Gastroesophageal sphincter (tissue), 4 donors: ENCODE measurements around the gene DLL1. TPM values are rescaled to one million over a fixed set of nuclear protein-coding genes. Genes with fewer than 3 reads are reported as not detected.
A peak's percentile ranks its signal among the peaks of the same experiment; 100 is the strongest.

Experiments
- ATAC-seq: fragments of 150-250 bp; one replicate; pipeline ENCODE4 v1.9.1; 2016; ENCODE audit warnings: mild to moderate bottlenecking, moderate library complexity
- H3K27ac ChIP-seq, 4 donors: fragments of 200-600 bp; sonication (generic) in 3 of 4; 1 replicate in 3 of 4; 2 replicates in 1 of 4; pipeline ENCODE4 v1.5.1; 2016 to 2019
- H3K27me3 ChIP-seq: fragments of 200-600 bp; sonication (generic); one replicate; pipeline ENCODE4 v1.5.1; 2019
- H3K36me3 ChIP-seq, 2 donors: fragments of 200-600 bp; sonication (generic); one replicate each; pipeline ENCODE4 v1.5.1; 2019; ENCODE audit warnings: control low read depth in 1 of 2
- H3K4me1 ChIP-seq, 3 donors: fragments of 200-600 bp; sonication (generic); 1 replicate in 2 of 3; 2 replicates in 1 of 3; pipeline ENCODE4 v1.5.1; 2016 to 2019; ENCODE audit warnings: control low read depth in 2 of 3
- H3K4me3 ChIP-seq, 2 donors: fragments of 200-600 bp; sonication (generic); one replicate each; pipeline ENCODE4 v1.5.1; 2019; ENCODE audit warnings: mild to moderate bottlenecking in 1 of 2, moderate library complexity in 1 of 2
- H3K9me3 ChIP-seq, 3 donors: fragments of 200-600 bp; sonication (generic); one replicate each; pipeline ENCODE4 v1.5.1; 2017 to 2019; ENCODE audit warnings: control low read depth in 2 of 3
- CTCF ChIP-seq, 4 experiments: fragments of 200-600 bp in 2 of 4; fragments of 450-650 bp in 2 of 4; sonication (generic) in 1 of 4; IDR thresholded peaks; one replicate each; pipeline ENCODE4 v1.5.1; 2017 to 2019; ENCODE audit warnings: antibody characterized with exemption in 4 of 4, mild to moderate bottlenecking in 2 of 4, moderate library complexity in 2 of 4
- EP300 ChIP-seq: sonication (generic); formaldehyde crosslinking; IDR thresholded peaks from one replicate; pipeline ENCODE4 v1.6.1; 2017; ENCODE audit warnings: antibody characterized with exemption, mild to moderate bottlenecking
- POLR2A ChIP-seq, 2 donors: fragments of 450-650 bp; IDR thresholded peaks; one replicate each; pipeline ENCODE4 v1.6.1; 2017; ENCODE audit warnings: antibody characterized with exemption in 2 of 2, mild to moderate bottlenecking in 2 of 2, moderate library complexity in 1 of 2
- POLR2AphosphoS5 ChIP-seq: sonication (generic); formaldehyde crosslinking; IDR thresholded peaks from one replicate; pipeline ENCODE4 v1.6.1; 2017; ENCODE audit warnings: antibody characterized with exemption
- WGBS, 2 donors: methylation state at CpG; one replicate each; pipeline ENCODE4 v1.1.5; 2018; ENCODE audit warnings: low coverage in 1 of 2; 5-methylcytosine and 5-hydroxymethylcytosine counted together
- total RNA-seq, 4 donors: library from RNA; depleted of rRNA; stranded (reverse); fragments of >200 nt; gene quantifications; one replicate each; pipeline ENCODE4 v1.1.0, GENCODE V29; 2016

DLL1 gene
- total RNA-seq, 4 donors from 2014 or later, result 5.3 to 11.8 (median 6.5) TPM

- Histone ChIP-seq H3K27ac (no peak overlapping the region), H3K9me3 (no peaks in the 10 kb centered on the region), H3K4me1 (peaks cover 4 to 81% (median 40%) of the 10 kb centered on the region in 3 donors), H3K36me3 (no peaks in the 10 kb centered on the region), H3K4me3 (peak overlapping the region in 1 of 2 donors; percentile 16), H3K27me3 (peaks cover 99% of the 10 kb centered on the region)
- no peak for TF ChIP-seq EP300
- TF ChIP-seq POLR2A (IDR thresholded peaks at IDR 0.05), result no peak
- no peak for TF ChIP-seq POLR2AphosphoS5
- no peak for TF ChIP-seq CTCF (IDR thresholded peaks at IDR 0.05)
- no peak for ATAC-seq
- WGBS, 2 donors, result 3 to 25% methylated on average over 16 to 23 of the region's 23 CpGs
Observed at GRCh38 chr6:170293341-170294231, 2.7 kb upstream of the DLL1 start.

- H3K27ac ChIP-seq, result peak overlapping the region in 3 of 4 donors; percentile 71 to 79 (median 74)
- peaks cover 0 to 4% of the 10 kb centered on the region in 2 donors for H3K36me3 ChIP-seq
- no peak for ATAC-seq
- no peaks in the 10 kb centered on the region for H3K9me3 ChIP-seq
- H3K4me1 ChIP-seq, result peaks cover 4 to 91% (median 43%) of the 10 kb centered on the region in 3 donors
- TF ChIP-seq CTCF (IDR thresholded peaks at IDR 0.05) (peak in 3 of 4 experiments; percentile 5 to 31 (median 13)), POLR2A (IDR thresholded peaks at IDR 0.05) (no peak), POLR2AphosphoS5 (no peak)
- H3K4me3 ChIP-seq, result peak overlapping the region in 1 of 2 donors; percentile 62
- peaks cover 99% of the 10 kb centered on the region for H3K27me3 ChIP-seq
- WGBS, 2 donors, result 13 to 29% methylated on average over 4 to 6 of the region's 13 CpGs
Observed at GRCh38 chr6:170292407-170293158, 1.7 kb upstream of the DLL1 start.

- Histone ChIP-seq H3K27me3 (peaks cover 99% of the 10 kb centered on the region), H3K4me1 (peaks cover 4 to 91% (median 46%) of the 10 kb centered on the region in 3 donors), H3K4me3 (peak overlapping the region; percentile 62 to 63), H3K9me3 (no peaks in the 10 kb centered on the region), H3K27ac (peak overlapping the region in 3 of 4 donors; percentile 71 to 79 (median 74)), H3K36me3 (peaks cover 0 to 4% of the 10 kb centered on the region in 2 donors)
- TF ChIP-seq EP300, result no peak
- ATAC-seq, result no peak
- 10 to 16% methylated on average over 6 to 11 of the region's 11 CpGs for WGBS, 2 donors
Observed at GRCh38 chr6:170292111-170292406, 1.2 kb upstream of the DLL1 start.

GRCh38 chr6:170291271-170292110 lies 613 bp upstream of the DLL1 start:
- peaks cover 0 to 4% of the 10 kb centered on the region in 2 donors for H3K36me3 ChIP-seq
- ATAC-seq, result peak; percentile 62
- H3K4me1 ChIP-seq, result peaks cover 4 to 91% (median 41%) of the 10 kb centered on the region in 3 donors
- H3K9me3 ChIP-seq, result no peaks in the 10 kb centered on the region
- peak overlapping the region in 3 of 4 donors; percentile 72 to 79 (median 74) for H3K27ac ChIP-seq
- H3K27me3 ChIP-seq, result peaks cover 99% of the 10 kb centered on the region
- peak overlapping the region; percentile 62 to 63 for H3K4me3 ChIP-seq
- TF ChIP-seq POLR2AphosphoS5 (no peak), EP300 (no peak), CTCF (IDR thresholded peaks at IDR 0.05) (peak in 1 of 4 experiments; percentile 6), POLR2A (IDR thresholded peaks at IDR 0.05) (peak in 1 of 2 donors; percentile 23)
- WGBS, 2 donors, result 2 to 12% methylated on average over 6 to 10 of the region's 87 CpGs

- no peaks in the 10 kb centered on the region for H3K9me3 ChIP-seq
- peaks cover 0 to 79% (median 26%) of the 10 kb centered on the region in 3 donors for H3K4me1 ChIP-seq
- peak overlapping the region in 3 of 4 donors; percentile 72 to 79 (median 74) for H3K27ac ChIP-seq
- no peak for TF ChIP-seq EP300
- no peak for TF ChIP-seq POLR2AphosphoS5
- no peak for TF ChIP-seq CTCF (IDR thresholded peaks at IDR 0.05)
- no peak for TF ChIP-seq POLR2A (IDR thresholded peaks at IDR 0.05)
- WGBS, 2 donors, result no CpG with 5 or more reads among the region's 41 CpGs
- peaks cover 83% of the 10 kb centered on the region for H3K27me3 ChIP-seq
- ATAC-seq, result no peak
- H3K4me3 ChIP-seq, result peak overlapping the region; percentile 62 to 63
- H3K36me3 ChIP-seq, result peaks cover 0 to 13% of the 10 kb centered on the region in 2 donors
Observed at GRCh38 chr6:170289951-170290295, 955 bp downstream of the DLL1 start.
